ENCODE results near the gene SOX6. TPM values are rescaled to one million over a fixed set of nuclear protein-coding genes. Genes with fewer than 3 reads are reported as not detected.

The SOX6 gene
- total RNA-seq, 1 donor from 2014 or later = 1.4 TPM

- Mint-ChIP-seq H3K27me3 (ENCODE audit: unreplicated experiment) (no peaks in the 10 kb centered on the region), H3K4me1 (ENCODE audit: low read depth, unreplicated experiment) (no peaks in the 10 kb centered on the region), H3K4me3 (ENCODE audit: unreplicated experiment) (no peak overlapping the region), H3K27ac (ENCODE audit: unreplicated experiment) (no peak overlapping the region), H3K9me3 (ENCODE audit: unreplicated experiment) (no peaks in the 10 kb centered on the region), H3K36me3 (ENCODE audit: unreplicated experiment) (no peaks in the 10 kb centered on the region)
- no peak for TF ChIP-seq CTCF (IDR thresholded peaks at IDR 0.05; ENCODE audit: partially characterized antibody, unreplicated experiment)
- DNase-seq = no peak
These were observed 85.1 kb downstream of the SOX6 start for GRCh38 chr11:16271258-16271657.

- Mint-ChIP-seq H3K4me1 (ENCODE audit: low read depth, unreplicated experiment) (no peaks in the 10 kb centered on the region), H3K27me3 (ENCODE audit: unreplicated experiment) (no peaks in the 10 kb centered on the region), H3K4me3 (ENCODE audit: unreplicated experiment) (no peak overlapping the region), H3K27ac (ENCODE audit: unreplicated experiment) (no peak overlapping the region), H3K36me3 (ENCODE audit: unreplicated experiment) (no peaks in the 10 kb centered on the region), H3K9me3 (ENCODE audit: unreplicated experiment) (no peaks in the 10 kb centered on the region)
- TF ChIP-seq CTCF (IDR thresholded peaks at IDR 0.05; ENCODE audit: partially characterized antibody, unreplicated experiment) = no peak
- DNase-seq = no peak
These were observed 90.3 kb downstream of the SOX6 start for GRCh38 chr11:16266021-16266420.

GRCh38 chr11:16265022-16265421, 91.3 kb downstream of the SOX6 start:
- Mint-ChIP-seq H3K36me3 (ENCODE audit: unreplicated experiment) (no peaks in the 10 kb centered on the region), H3K4me1 (ENCODE audit: low read depth, unreplicated experiment) (no peaks in the 10 kb centered on the region), H3K27me3 (ENCODE audit: unreplicated experiment) (no peaks in the 10 kb centered on the region), H3K9me3 (ENCODE audit: unreplicated experiment) (no peaks in the 10 kb centered on the region), H3K27ac (ENCODE audit: unreplicated experiment) (no peak overlapping the region), H3K4me3 (ENCODE audit: unreplicated experiment) (no peak overlapping the region)
- DNase-seq = no peak
- TF ChIP-seq CTCF (IDR thresholded peaks at IDR 0.05; ENCODE audit: partially characterized antibody, unreplicated experiment) = no peak

DNA sequence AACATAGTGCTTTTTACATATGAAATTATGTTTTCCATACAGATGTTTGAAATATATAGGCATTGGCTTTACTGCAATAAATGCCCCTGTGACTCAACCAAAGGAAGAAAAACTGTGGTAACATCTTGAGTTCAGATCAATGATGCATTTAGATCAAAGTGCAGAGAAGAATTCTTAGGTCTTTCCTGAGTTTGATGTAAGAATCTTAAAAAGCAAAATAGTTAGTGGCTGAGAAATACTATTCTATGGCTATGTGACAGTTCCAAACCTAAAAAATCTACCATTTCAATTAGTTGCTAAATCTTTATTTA, 93.7 kb downstream of the SOX6 start:
- no peak for TF ChIP-seq CTCF (IDR thresholded peaks at IDR 0.05; ENCODE audit: partially characterized antibody, unreplicated experiment)
- Mint-ChIP-seq H3K4me3 (ENCODE audit: unreplicated experiment) (no peak overlapping the region), H3K27ac (ENCODE audit: unreplicated experiment) (no peak overlapping the region)

GRCh38 chr11:16261836-16262644, 94.3 kb downstream of the SOX6 start:
- no peak overlapping the region for H3K27ac Mint-ChIP-seq (ENCODE audit: unreplicated experiment)
- no peak overlapping the region for H3K4me3 Mint-ChIP-seq (ENCODE audit: unreplicated experiment)
- H3K36me3 Mint-ChIP-seq (ENCODE audit: unreplicated experiment) = no peaks in the 10 kb centered on the region
- no peak for DNase-seq
- no peaks in the 10 kb centered on the region for H3K4me1 Mint-ChIP-seq (ENCODE audit: low read depth, unreplicated experiment)
- H3K27me3 Mint-ChIP-seq (ENCODE audit: unreplicated experiment) = no peaks in the 10 kb centered on the region
- no peaks in the 10 kb centered on the region for H3K9me3 Mint-ChIP-seq (ENCODE audit: unreplicated experiment)
- TF ChIP-seq CTCF (IDR thresholded peaks at IDR 0.05; ENCODE audit: partially characterized antibody, unreplicated experiment) = no peak

More for the DNA sequence above, 93.7 kb downstream of the SOX6 start:
- Mint-ChIP-seq H3K9me3 (ENCODE audit: unreplicated experiment) (no peaks in the 10 kb centered on the region), H3K36me3 (ENCODE audit: unreplicated experiment) (no peaks in the 10 kb centered on the region), H3K27me3 (ENCODE audit: unreplicated experiment) (no peaks in the 10 kb centered on the region), H3K4me1 (ENCODE audit: low read depth, unreplicated experiment) (no peaks in the 10 kb centered on the region)
- no peak for DNase-seq
